Effector memory CD4-positive, alpha-beta T cell (primary cell): ENCODE results near the gene RFC4.
A peak's percentile ranks its signal among the peaks of the same experiment; 100 is the strongest.
"Not testable (repeated sequence)": the region's sequence is repeated elsewhere in the genome, so short reads cannot be mapped to it uniquely, and the experiment has no call there.

Experiments used
- DNase-seq, 3 donors: peaks; one replicate each; pipeline ENCODE4 v3.0.0-alpha.2; 2020
- H3K27ac ChIP-seq: 2 replicates; pipeline ENCODE4 v1.7.0; 2013; ENCODE audit warnings: mild to moderate bottlenecking, low read length, moderate library complexity; ENCODE audit not compliant: insufficient read depth, poor library complexity, severe bottlenecking
- H3K27me3 ChIP-seq: replicated peaks from 2 replicates; pipeline ENCODE4 v1.7.0; 2013; ENCODE audit warnings: mild to moderate bottlenecking, low read length; ENCODE audit not compliant: insufficient read depth, control insufficient read depth, poor library complexity, severe bottlenecking
- H3K36me3 ChIP-seq: 2 replicates; pipeline ENCODE4 v1.7.0; 2013; ENCODE audit warnings: mild to moderate bottlenecking, low read length, moderate library complexity; ENCODE audit not compliant: control insufficient read depth, insufficient read depth
- H3K4me1 ChIP-seq: 2 replicates; pipeline ENCODE4 v1.7.0; 2013; ENCODE audit warnings: low read length, mild to moderate bottlenecking; ENCODE audit not compliant: control insufficient read depth, insufficient read depth, poor library complexity, severe bottlenecking
- H3K4me3 ChIP-seq: 2 replicates; pipeline ENCODE4 v1.7.0; 2013; ENCODE audit warnings: low read length, low read depth, mild to moderate bottlenecking; ENCODE audit not compliant: insufficient read depth, poor library complexity, severe bottlenecking
- H3K9me3 ChIP-seq: 2 replicates; pipeline ENCODE4 v1.7.0; 2013; ENCODE audit warnings: mild to moderate bottlenecking, low read length, moderate library complexity; ENCODE audit not compliant: control insufficient read depth

Gene RFC4

DNA sequence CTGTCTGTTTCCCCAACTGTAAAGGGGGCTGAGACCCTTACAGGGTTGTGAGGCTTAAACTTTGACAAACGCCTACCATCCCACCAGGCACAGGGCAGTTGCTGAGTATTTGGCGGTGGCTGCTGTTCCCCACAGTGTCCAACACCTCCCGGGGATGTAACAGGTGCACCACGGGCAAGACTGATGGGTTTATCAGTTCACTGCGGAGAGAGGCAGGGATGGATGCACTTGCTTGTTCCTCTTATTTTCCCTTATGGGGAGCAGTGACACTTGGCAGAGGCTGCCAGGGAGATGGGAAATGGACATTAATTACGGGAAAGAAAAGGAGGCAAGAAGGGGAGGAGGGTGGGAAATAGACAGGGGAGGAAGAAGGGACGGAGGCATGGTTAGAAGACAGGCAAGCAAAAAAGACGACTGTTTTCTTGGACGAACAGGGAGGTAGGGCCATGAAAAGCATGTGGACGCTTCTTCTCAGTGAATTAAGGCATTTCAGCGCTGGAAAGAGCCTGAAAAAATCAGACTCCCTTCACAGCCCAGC lies 19.7 kb upstream of the RFC4 start:
- Histone ChIP-seq H3K9me3 (no peaks in the 10 kb centered on the region), H3K4me1 (peaks cover 9% of the 10 kb centered on the region), H3K27ac (no peak overlapping the region), H3K4me3 (peak overlapping the region; percentile 66), H3K36me3 (no peaks in the 10 kb centered on the region), H3K27me3 (peaks cover 11% of the 10 kb centered on the region)
- DNase-seq, result no peak

DNA sequence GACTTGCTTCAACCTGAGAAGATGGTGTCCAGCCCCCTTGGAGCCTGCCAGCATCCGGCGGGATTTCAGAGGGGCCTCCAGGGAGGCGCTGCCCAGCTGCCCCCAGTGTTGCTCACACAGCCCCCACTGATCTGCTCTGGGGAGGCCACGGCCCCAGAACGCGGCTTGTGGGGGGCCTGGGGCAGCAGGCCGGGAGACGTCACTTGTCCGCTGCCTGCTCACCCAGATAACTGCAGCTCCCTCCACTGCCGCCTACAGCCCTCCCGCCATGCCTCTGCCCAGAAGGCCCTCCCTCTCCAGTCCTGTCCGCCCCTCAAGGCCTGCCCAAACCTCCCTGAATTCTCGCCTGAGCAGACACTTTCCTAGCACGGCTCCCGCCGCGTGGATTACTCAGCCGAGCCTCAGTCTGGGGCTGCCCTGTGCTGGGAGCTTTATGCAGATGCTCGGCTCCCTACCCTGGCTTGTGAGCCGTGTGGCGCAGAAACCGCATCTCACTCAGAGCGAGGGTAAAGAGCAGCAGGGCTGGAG lies 19.1 kb upstream of the RFC4 start:
- no peak for DNase-seq
- H3K9me3 ChIP-seq, result no peaks in the 10 kb centered on the region
- H3K27ac ChIP-seq, result no peak overlapping the region
- peaks cover 11% of the 10 kb centered on the region for H3K27me3 ChIP-seq
- H3K4me1 ChIP-seq, result peaks cover 9% of the 10 kb centered on the region
- no peaks in the 10 kb centered on the region for H3K36me3 ChIP-seq
- no peak overlapping the region for H3K4me3 ChIP-seq

- Histone ChIP-seq H3K4me3 (no peak overlapping the region), H3K4me1 (peaks cover 9% of the 10 kb centered on the region), H3K27me3 (peaks cover 8% of the 10 kb centered on the region), H3K27ac (no peak overlapping the region), H3K9me3 (no peaks in the 10 kb centered on the region), H3K36me3 (no peaks in the 10 kb centered on the region)
- DNase-seq, result no peak
These were observed 18.3 kb upstream of the RFC4 start for GRCh38 chr3:186824430-186825139.

DNA sequence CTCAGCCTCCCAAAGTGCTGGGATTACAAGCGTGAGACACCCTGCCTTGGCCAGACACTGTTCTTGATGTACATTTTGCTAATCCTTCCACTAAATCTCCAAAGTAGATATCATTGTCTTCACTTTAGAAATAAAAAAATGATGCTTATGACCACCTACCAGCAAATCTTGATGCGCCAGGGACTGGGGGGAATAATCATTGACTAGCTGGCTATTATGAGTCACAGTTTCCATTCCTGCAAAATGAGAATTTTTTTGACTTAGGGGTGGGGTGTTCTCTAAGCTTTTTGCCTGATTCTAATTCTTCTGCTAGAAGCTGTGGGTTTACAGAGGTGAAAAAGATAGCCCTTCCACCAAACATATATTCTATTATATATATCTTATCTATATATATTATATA lies 17.1 kb upstream of the RFC4 start:
- no peak for DNase-seq

GRCh38 chr3:186822388-186822759 lies 16.1 kb upstream of the RFC4 start:
- H3K27me3 ChIP-seq, H3K4me1 ChIP-seq, DNase-seq, H3K36me3 ChIP-seq, H3K4me3 ChIP-seq, H3K27ac ChIP-seq, H3K9me3 ChIP-seq: not testable (repeated sequence)

More for the DNA sequence above, 17.1 kb upstream of the RFC4 start:
- Histone ChIP-seq H3K27me3 (peaks cover 8% of the 10 kb centered on the region), H3K36me3 (no peaks in the 10 kb centered on the region), H3K9me3 (no peaks in the 10 kb centered on the region), H3K4me3 (no peak overlapping the region), H3K27ac (no peak overlapping the region), H3K4me1 (peaks cover 9% of the 10 kb centered on the region)

DNA sequence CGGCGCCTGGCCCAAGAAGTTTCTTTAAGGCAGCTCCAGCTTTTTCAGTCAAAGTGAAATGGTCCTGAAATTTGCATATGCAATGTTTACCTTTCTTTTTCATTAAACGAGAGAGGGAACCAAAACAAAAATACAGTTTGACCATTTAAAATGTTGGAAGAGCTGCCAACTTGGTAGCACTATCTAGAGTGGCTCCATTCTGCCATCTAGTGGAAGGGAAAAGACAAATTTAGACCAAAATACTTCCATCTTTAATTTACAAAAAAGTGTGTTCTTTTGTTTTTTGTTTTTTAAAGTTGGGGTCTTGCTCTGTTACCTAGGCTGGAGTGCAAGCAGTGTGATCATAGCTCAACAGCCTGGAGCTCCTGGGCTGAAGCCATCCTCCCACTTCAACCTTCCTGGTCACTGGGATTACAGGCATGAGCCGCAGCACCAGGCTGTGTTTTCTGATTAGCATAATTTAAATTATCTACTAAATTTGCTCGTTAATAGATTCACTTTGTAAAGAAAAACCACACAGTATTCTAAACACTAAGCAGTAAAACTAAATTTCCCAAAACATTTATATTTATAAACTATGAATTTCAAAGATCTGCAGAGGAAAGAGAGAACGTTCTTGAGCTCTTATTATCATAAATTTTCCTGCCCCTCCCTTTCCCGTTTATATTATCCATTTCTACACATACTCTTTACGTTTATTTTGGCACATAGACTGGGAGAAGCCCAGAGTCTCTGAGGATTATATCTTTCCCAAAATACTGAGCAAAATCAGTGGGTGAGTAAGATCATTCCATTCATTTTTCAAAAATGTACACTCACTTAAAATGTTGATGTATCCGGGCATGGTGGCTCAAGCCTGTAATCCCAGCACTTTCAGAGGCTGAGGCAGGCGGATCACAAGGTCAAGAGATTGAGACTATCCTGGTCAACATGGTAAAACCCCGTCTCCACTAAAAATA lies 15.4 kb upstream of the RFC4 start:
- DNase-seq, result no peak
- Histone ChIP-seq H3K4me3 (no peak overlapping the region), H3K9me3 (no peaks in the 10 kb centered on the region), H3K27me3 (peaks cover 7% of the 10 kb centered on the region), H3K4me1 (peaks cover 5% of the 10 kb centered on the region), H3K36me3 (no peaks in the 10 kb centered on the region), H3K27ac (no peak overlapping the region)

DNA sequence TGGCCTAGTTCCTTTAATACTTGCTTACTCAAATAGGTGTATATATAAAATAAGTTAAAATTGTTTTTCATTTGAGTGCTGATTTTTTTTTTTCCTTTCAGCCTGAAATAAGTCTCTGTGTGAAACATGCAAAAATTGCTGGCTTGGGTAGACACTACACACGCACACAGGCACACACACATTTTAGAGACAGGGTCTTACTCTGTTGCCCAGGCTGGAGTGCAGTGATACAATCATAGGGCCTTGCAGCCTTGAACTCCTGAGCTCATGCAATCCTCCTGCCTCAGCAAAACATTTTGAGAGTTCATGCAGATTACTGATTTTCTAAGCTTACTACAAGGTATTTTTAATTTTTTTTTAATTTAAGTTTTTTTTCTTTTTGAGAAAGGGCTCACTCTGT lies 12.7 kb upstream of the RFC4 start:
- DNase-seq, result no peak
- H3K9me3 ChIP-seq, result no peaks in the 10 kb centered on the region
- no peak overlapping the region for H3K27ac ChIP-seq
- no peaks in the 10 kb centered on the region for H3K27me3 ChIP-seq
- H3K4me3 ChIP-seq, result no peak overlapping the region
- H3K4me1 ChIP-seq, result no peaks in the 10 kb centered on the region
- no peaks in the 10 kb centered on the region for H3K36me3 ChIP-seq

DNA sequence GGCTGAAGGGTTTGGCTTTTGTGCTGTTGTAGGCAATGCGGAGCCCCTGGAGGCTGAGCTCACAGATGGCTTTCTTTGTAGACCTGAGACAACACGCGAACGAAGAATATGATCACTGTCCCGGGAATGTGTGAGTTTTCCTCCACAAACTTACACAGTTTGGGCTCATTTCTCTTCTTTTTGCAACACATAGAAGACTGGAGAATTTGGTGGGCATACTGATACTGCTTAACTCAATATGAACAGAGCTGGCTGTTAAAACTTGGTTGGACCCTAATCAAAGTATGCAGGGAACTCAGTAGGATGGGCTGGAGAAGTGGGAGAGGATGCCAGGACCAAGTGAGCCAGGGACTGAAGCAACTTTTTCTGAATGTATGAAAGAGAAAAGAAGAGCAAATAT lies 12.2 kb upstream of the RFC4 start:
- no peaks in the 10 kb centered on the region for H3K36me3 ChIP-seq
- no peak overlapping the region for H3K27ac ChIP-seq
- no peaks in the 10 kb centered on the region for H3K27me3 ChIP-seq
- H3K4me1 ChIP-seq, result no peaks in the 10 kb centered on the region
- H3K4me3 ChIP-seq, result no peak overlapping the region
- no peak for DNase-seq
- H3K9me3 ChIP-seq, result no peaks in the 10 kb centered on the region

GRCh38 chr3:186815435-186815834 lies 9.2 kb upstream of the RFC4 start:
- no peaks in the 10 kb centered on the region for H3K36me3 ChIP-seq
- no peak for DNase-seq
- H3K9me3 ChIP-seq, result no peaks in the 10 kb centered on the region
- H3K4me3 ChIP-seq, result no peak overlapping the region
- no peaks in the 10 kb centered on the region for H3K27me3 ChIP-seq
- H3K27ac ChIP-seq, result no peak overlapping the region
- H3K4me1 ChIP-seq, result no peaks in the 10 kb centered on the region

DNA sequence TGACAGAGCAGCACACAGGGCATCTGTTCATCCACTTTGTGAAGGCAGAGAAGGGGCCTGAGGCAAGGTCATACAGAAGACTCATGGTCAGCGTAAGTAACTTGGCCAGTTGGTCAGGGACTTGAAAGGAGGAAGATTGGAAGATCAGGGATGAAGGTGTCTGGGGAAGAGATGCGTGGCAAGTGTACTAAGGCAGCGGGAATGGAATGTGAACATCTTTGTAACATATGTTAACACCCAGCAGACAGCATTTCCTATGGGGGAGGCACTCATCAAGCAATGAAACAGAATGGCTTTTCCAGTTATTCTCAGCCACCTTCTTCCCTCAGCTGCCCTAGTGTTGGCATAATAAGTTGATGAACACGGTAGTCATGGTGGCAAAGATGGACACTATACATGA lies 7.8 kb upstream of the RFC4 start:
- H3K4me1 ChIP-seq, result no peaks in the 10 kb centered on the region
- H3K27ac ChIP-seq, result no peak overlapping the region
- no peak for DNase-seq
- no peaks in the 10 kb centered on the region for H3K9me3 ChIP-seq
- no peaks in the 10 kb centered on the region for H3K36me3 ChIP-seq
- no peaks in the 10 kb centered on the region for H3K27me3 ChIP-seq
- no peak overlapping the region for H3K4me3 ChIP-seq
